GM18873 (cell line): ENCODE data around the gene NEO1.

Source experiments
- ATAC-seq: cut with Tn5 transposase; IDR thresholded peaks from one replicate; pipeline ENCODE4 v1.9.1; 2021; ENCODE audit warnings: mild to moderate bottlenecking, moderate library complexity, moderate number of reproducible peaks; ENCODE audit not compliant: unreplicated experiment, low FRiP score

NEO1 gene

GRCh38 chr15:73075160-73075859 lies 23.0 kb downstream of the NEO1 start:
- no peak for ATAC-seq

DNA sequence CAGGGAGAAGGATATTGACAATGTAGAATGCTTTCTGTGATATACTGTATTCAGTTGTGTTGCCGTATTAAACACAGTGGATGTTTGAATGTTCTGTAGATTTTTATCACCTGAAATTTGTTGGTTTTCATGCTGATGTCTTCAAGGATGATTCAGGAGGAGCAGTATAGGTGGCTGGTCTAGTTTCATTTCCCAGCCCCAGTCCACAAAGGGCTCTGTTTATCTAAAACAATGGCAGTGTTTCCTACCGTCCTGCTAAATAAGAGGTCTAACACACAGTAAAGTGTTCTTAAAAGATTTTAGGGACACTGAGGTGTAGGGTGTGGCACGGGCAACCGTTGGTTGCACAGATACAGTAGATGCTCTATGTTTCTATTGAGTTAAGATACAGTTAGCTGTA lies 26.0 kb downstream of the NEO1 start:
- no peak for ATAC-seq

GRCh38 chr15:73078722-73079121 lies 26.5 kb downstream of the NEO1 start:
- ATAC-seq: no peak

DNA sequence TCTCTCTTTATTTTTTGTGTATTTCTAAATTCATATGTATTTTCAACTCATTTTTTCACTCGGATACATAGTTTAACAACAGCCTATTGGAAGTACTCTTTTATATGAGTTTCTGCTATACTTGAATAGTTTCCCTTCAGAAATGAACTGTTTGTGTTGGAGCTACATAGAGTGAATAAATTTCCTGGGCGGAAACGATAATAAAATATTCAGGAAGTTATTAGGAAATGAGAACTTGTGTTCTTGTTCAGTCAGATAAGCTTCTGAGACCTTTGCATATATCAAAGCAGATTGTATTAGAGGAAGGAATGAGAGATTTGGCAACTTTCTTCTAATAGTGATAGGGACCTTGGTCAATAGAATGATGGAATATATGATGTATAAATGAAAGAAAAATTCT lies 27.3 kb downstream of the NEO1 start:
- no peak for ATAC-seq

DNA sequence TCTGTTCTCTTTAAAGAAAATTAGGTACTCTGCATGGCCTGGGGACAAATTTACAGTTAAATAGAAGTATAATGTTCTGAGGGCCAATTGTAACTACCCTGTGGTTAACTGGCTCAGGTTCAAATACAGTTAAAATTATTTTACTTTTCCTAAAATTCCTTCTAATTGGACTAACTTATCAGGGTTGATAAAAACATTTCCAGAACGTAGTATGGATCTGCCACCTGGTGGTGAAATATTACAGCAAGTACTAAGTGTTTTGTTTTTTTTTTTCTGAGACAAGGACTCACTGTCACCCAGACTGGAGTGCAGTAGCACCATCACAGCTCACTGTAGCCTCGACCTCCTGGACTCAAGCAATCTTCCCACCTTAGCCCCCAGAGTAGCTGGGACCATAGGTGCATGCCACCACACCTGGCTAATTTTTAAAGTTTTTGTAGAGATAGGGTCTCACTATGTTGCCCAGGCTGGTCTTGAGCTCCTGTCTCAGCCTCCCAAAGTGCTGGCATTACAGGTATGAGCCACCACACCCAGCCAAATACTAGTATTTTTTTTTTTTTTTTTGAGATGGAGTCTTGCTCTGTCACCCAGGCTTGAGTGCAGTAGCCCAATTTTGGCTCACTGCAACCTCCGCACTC lies 29.2 kb downstream of the NEO1 start:
- no peak for ATAC-seq

- no peak for ATAC-seq
Measured at GRCh38 chr15:73082812-73083211, 30.5 kb downstream of the NEO1 start.

- no peak for ATAC-seq
Measured at GRCh38 chr15:73087098-73087497, 34.8 kb downstream of the NEO1 start.

- no peak for ATAC-seq
Measured at GRCh38 chr15:73105064-73105463, 52.8 kb downstream of the NEO1 start.

GRCh38 chr15:73108676-73109075 lies 56.4 kb downstream of the NEO1 start:
- no peak for ATAC-seq

- ATAC-seq: no peak
Measured at GRCh38 chr15:73109765-73110164, 57.5 kb downstream of the NEO1 start.

DNA sequence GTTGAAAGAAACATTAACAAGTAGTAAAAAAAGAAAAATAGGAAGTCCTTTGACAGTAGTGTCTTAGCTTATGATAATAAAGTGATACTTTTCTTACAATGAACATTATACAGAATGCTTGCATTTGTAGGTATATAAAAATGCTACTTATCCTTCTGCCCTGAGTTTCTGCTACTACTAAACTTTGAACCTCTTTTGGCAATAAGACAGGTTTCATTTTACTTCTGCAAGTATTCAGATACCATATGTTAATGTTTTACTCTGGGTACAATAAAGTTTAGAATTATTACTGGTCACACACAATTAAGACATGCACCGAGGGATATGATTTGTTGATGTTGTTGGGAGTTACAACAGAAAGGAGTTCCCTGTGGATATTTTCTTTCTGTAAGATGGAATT lies 57.9 kb downstream of the NEO1 start:
- no peak for ATAC-seq

DNA sequence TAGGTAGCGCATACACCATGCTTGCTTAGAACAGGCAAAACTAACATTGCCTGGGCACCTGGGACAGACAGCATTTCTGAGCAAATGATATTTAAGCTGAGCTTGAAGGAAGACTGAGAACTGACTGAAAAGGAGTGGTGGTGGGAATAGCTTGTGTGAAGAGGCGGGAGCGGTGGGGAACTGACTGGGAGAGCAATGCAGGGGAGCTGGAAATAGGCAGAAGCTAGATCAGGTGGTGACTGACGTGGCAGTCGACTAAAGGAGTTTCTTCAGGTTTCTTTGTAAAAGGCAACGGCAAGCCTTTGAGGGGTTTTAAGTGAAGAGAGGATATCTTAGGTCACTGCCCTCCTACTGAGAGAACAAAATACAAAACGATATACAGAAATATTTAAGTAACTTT lies 61.8 kb downstream of the NEO1 start:
- no peak for ATAC-seq

GRCh38 chr15:73116164-73116563 lies 63.9 kb downstream of the NEO1 start:
- no peak for ATAC-seq

- ATAC-seq: no peak
Measured at GRCh38 chr15:73118055-73118454, 65.8 kb downstream of the NEO1 start.

DNA sequence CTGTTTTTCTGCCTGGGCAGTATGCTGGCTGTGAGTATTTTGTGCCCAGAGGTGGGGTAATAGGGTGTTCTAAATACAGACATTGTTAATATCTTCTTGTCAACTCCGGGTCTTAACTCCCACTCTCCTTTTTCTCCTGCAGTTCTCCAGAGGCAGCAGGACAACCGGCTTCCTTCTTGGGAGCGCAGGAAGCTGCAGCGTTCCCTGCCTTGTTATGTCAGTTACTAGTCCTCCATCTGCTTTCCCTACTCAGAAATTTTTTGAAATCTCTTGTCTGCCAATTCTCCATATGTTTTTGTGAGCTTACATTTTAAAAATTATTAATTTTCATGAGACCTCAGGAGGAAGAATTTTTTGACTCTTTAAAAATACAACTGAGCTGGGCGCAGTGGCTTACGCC lies 67.2 kb downstream of the NEO1 start:
- ATAC-seq: no peak

GRCh38 chr15:73120269-73120668 lies 68.0 kb downstream of the NEO1 start:
- no peak for ATAC-seq

DNA sequence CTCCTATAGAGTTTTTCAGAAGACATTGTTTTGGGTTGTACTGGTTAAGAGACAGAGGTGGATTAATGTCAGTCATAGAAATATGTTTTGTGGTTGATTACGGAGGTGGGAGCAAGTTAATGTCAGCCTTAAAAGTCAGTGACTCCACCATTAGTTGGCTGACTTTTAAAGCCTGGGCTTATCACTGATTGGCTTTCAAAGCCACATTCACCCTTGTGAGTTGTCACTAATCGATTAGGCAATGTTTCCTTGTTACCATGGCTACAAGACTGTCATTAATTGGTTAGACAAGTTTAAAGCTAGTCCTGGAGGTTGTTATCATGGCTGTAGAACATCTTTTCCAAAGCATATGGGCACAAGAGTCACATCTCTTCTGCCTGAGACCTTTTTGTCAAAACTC lies 73.0 kb downstream of the NEO1 start:
- ATAC-seq: no peak

GRCh38 chr15:73127302-73127936 lies 75.2 kb downstream of the NEO1 start:
- ATAC-seq: no peak

- no peak for ATAC-seq
Measured at GRCh38 chr15:73130830-73131229, 78.6 kb downstream of the NEO1 start.

DNA sequence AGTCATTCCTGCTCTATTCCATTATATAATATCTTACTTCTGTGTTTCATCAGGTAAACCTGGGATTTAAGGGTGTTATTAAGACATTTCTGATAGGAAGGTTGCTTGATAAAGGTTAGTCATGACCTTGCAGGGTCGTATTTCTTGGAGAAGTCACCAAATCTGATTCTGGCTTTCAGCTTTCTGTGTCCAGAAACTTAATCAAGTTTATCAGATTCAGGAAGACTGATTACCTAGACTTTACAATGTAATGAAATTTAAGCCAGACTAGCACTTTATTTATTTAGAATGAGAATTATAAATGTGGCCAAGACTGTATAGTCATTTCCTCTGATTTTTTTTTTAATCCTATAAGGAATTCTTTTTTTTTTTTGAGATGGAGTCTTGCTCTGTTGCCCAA lies 81.9 kb downstream of the NEO1 start:
- no peak for ATAC-seq

DNA sequence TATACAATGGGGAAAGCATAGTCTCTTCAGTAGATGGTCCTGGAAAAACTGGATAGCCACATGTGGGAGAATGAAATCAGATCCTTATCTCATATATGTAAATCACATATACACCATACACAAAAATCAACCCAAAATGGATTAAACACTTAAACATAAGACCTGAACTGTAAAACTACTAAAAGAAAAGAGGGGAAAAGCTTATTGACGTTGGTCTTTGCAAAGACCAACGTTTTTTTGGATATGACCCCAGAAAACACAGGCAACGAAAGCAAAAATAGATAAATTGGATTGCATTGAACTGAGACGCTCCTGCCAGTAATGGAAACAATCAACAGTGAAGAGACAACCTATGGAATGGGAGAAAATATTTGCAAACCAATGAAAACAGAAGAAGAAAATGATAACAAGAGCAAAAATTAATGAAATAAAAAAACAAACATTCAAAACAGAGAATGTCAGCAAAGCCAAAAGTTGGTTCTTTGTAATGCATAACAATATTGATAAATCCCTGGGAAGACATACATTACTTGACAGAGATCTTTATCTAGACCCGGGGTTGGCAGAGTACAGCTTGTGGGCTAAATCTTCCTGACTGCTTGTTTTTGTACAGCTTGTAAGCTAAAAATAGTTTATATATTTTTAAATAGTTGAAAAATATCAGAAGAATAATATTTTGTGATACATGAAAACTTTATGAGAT lies 86.9 kb downstream of the NEO1 start:
- no peak for ATAC-seq
